H1 (cell line): ENCODE measurements around the gene ANAPC15. TPM values are rescaled to one million over a fixed set of nuclear protein-coding genes. Genes with fewer than 3 reads are reported as not detected.
"Not testable (repeated sequence)": the region's sequence is repeated elsewhere in the genome, so short reads cannot be mapped to it uniquely, and the experiment has no call there.

Source experiments
- CTCF ChIA-PET: fragments of 300-600 bp; sonication (Branson Sonifier 250); formaldehyde crosslinking; loops from one replicate; lab custom pipeline; 2021; ENCODE audit not compliant: partially characterized antibody; lab: Charles Lee
- POLR2A ChIA-PET: fragments of 300-600 bp; sonication (Branson Sonifier 250); formaldehyde crosslinking; loops from one replicate; lab custom pipeline; 2021; ENCODE audit warnings: inconsistent platforms; ENCODE audit not compliant: partially characterized antibody; lab: Charles Lee
- DNase-seq, 2 experiments: peaks; one replicate each; pipeline versions ENCODE4 v3.0.0 to v3.0.0-alpha.2; 2010 to 2022; ENCODE audit warnings: low spot score in 2 of 2, low read depth in 1 of 2, mixed read lengths in 1 of 2
- FAIRE-seq: peaks from 2 replicates; lab custom pipeline; 2011; peaks lifted over from hg19 to GRCh38; lab: Jason Lieb, UNC
- H2AFZ ChIP-seq: 2 replicates; pipeline ENCODE4 v1.8.1; 2012; ENCODE audit warnings: low read length, inconsistent platforms
- H2AK5ac ChIP-seq: 2 replicates; pipeline ENCODE4 v1.6.1; 2013; ENCODE audit warnings: low read depth, low read length
- H2BK120ac ChIP-seq: replicated peaks from 2 replicates; pipeline ENCODE3; 2013; ENCODE audit warnings: low read depth, low read length, inconsistent platforms
- H2BK12ac ChIP-seq: 2 replicates; pipeline ENCODE4 v1.6.1; 2013; ENCODE audit warnings: low read depth, low read length
- H2BK15ac ChIP-seq: 2 replicates; pipeline ENCODE4 v1.6.1; 2013; ENCODE audit warnings: low read length
- H2BK20ac ChIP-seq: 2 replicates; pipeline ENCODE4 v1.6.1; 2013; ENCODE audit warnings: low read length
- H2BK5ac ChIP-seq: 2 replicates; pipeline ENCODE4 v1.6.1; 2013; ENCODE audit warnings: low read depth, low read length
- H3K14ac ChIP-seq: 2 replicates; pipeline ENCODE4 v1.6.1; 2013; ENCODE audit warnings: inconsistent platforms; ENCODE audit not compliant: insufficient read length
- H3K18ac ChIP-seq: 2 replicates; pipeline ENCODE4 v1.6.1; 2013; ENCODE audit warnings: low read length; ENCODE audit errors: extremely low read depth
- H3K23ac ChIP-seq: 2 replicates; pipeline ENCODE4 v1.6.1; 2013; ENCODE audit warnings: inconsistent platforms; ENCODE audit not compliant: insufficient read length
- H3K23me2 ChIP-seq: 2 replicates; pipeline ENCODE4 v1.6.1; 2013; ENCODE audit warnings: low read depth, low read length
- H3K27ac ChIP-seq: 2 replicates; pipeline ENCODE4 v1.6.1; 2011; ENCODE audit warnings: low read depth, low read length, inconsistent platforms
- H3K27me3 ChIP-seq, 4 experiments: replicated peaks in 1 of 4; 1 replicate in 1 of 4; 2 replicates in 3 of 4; pipeline versions ENCODE4 v1.6.1 to v1.8.1; 2011 to 2013; ENCODE audit warnings: low read length in 3 of 4, mild to moderate bottlenecking in 3 of 4, inconsistent platforms in 2 of 4, mixed read lengths in 2 of 4, moderate library complexity in 1 of 4; ENCODE audit not compliant: control insufficient read depth in 3 of 4, insufficient read depth in 3 of 4; ENCODE audit errors: extremely low read depth in 1 of 4
- H3K36me3 ChIP-seq, 4 experiments: 2 replicates each; pipeline versions ENCODE4 v1.6.1 to v1.8.1; 2011 to 2013; ENCODE audit warnings: mild to moderate bottlenecking in 4 of 4, low read length in 3 of 4, moderate library complexity in 2 of 4, control low read depth in 1 of 4, inconsistent platforms in 1 of 4; ENCODE audit not compliant: insufficient read depth in 4 of 4, control insufficient read depth in 2 of 4
- H3K4ac ChIP-seq: replicated peaks from 2 replicates; pipeline ENCODE3; 2013; ENCODE audit warnings: low read length, low read depth, mixed read lengths, inconsistent platforms; ENCODE audit not compliant: insufficient read length
- H3K4me1 ChIP-seq, 4 experiments: replicated peaks in 1 of 4; 1 replicate in 1 of 4; 2 replicates in 3 of 4; pipeline versions ENCODE4 v1.6.1 to v1.8.1; 2011 to 2013; ENCODE audit warnings: low read length in 3 of 4, inconsistent platforms in 2 of 4, mixed read lengths in 1 of 4; ENCODE audit not compliant: insufficient read depth in 4 of 4, control insufficient read depth in 3 of 4
- H3K4me2 ChIP-seq, 2 experiments: 2 replicates each; pipeline versions ENCODE4 v1.6.1 to v1.8.1; 2011 to 2013; ENCODE audit warnings: low read depth in 2 of 2, low read length in 2 of 2, control low read depth in 1 of 2, inconsistent platforms in 1 of 2, mild to moderate bottlenecking in 1 of 2; ENCODE audit not compliant: insufficient read depth in 1 of 2
- H3K4me3 ChIP-seq, 4 experiments: fragments of 200-600, 300-600 bp in 1 of 4; sonication (generic), shearing (Covaris generic), sonication (Bioruptor Twin) in 1 of 4; 2 replicates each; pipeline versions ENCODE4 v1.5.1 to v1.8.1; 2011 to 2016; ENCODE audit warnings: low read length in 4 of 4, low read depth in 3 of 4, control low read depth in 2 of 4, inconsistent platforms in 2 of 4, mild to moderate bottlenecking in 2 of 4, mixed read lengths in 1 of 4, moderate library complexity in 1 of 4; ENCODE audit not compliant: insufficient read depth in 2 of 4; ENCODE audit errors: extremely low read depth in 1 of 4
- H3K56ac ChIP-seq: replicated peaks from 2 replicates; pipeline ENCODE3; 2013; ENCODE audit warnings: low read depth, mild to moderate bottlenecking, mixed read lengths, low read length, inconsistent platforms; ENCODE audit not compliant: insufficient read length
- H3K79me1 ChIP-seq: 2 replicates; pipeline ENCODE4 v1.6.1; 2013; ENCODE audit warnings: low read depth, low read length, control low read depth
- H3K79me2 ChIP-seq, 2 experiments: 2 replicates each; pipeline versions ENCODE4 v1.6.1 to v1.8.1; 2012 to 2013; ENCODE audit warnings: low read length in 2 of 2, mild to moderate bottlenecking in 2 of 2, inconsistent platforms in 1 of 2; ENCODE audit not compliant: insufficient read depth in 2 of 2, control insufficient read depth in 1 of 2
- H3K9ac ChIP-seq, 4 experiments: replicated peaks in 1 of 4; 1 replicate in 1 of 4; 2 replicates in 3 of 4; pipeline versions ENCODE4 v1.6.1 to v1.8.1; 2011 to 2013; ENCODE audit warnings: low read depth in 3 of 4, low read length in 3 of 4, control low read depth in 2 of 4, mild to moderate bottlenecking in 2 of 4, moderate library complexity in 2 of 4, inconsistent platforms in 1 of 4; ENCODE audit errors: extremely low read depth in 1 of 4
- H3K9me3 ChIP-seq, 2 experiments: 2 replicates each; pipeline versions ENCODE4 v1.6.1 to v1.8.1; 2012 to 2013; ENCODE audit warnings: mild to moderate bottlenecking in 2 of 2, moderate library complexity in 2 of 2, control low read depth in 1 of 2, inconsistent platforms in 1 of 2, low read depth in 1 of 2, low read length in 1 of 2, mixed read lengths in 1 of 2; ENCODE audit not compliant: insufficient read depth in 2 of 2
- H4K20me1 ChIP-seq, 2 experiments: replicated peaks in 1 of 2; 2 replicates each; pipeline versions ENCODE3 to v1.8.1; 2011 to 2013; ENCODE audit warnings: inconsistent platforms in 2 of 2, low read length in 2 of 2, mild to moderate bottlenecking in 1 of 2; ENCODE audit not compliant: insufficient read depth in 2 of 2, control insufficient read depth in 1 of 2
- H4K5ac ChIP-seq: 2 replicates; pipeline ENCODE4 v1.6.1; 2013; ENCODE audit warnings: low read length, low read depth, mixed read lengths, inconsistent platforms; ENCODE audit not compliant: insufficient read length
- H4K8ac ChIP-seq: 2 replicates; pipeline ENCODE4 v1.8.0; 2013; ENCODE audit warnings: mild to moderate bottlenecking, moderate library complexity, low read length, inconsistent platforms; ENCODE audit not compliant: insufficient read depth; ENCODE audit errors: extremely low read depth
- H4K91ac ChIP-seq: replicated peaks from 2 replicates; pipeline ENCODE3; 2013; ENCODE audit warnings: low read length, mixed read lengths, inconsistent platforms; ENCODE audit not compliant: insufficient read length
- KDM4A ChIP-seq: IDR thresholded peaks from one replicate; pipeline ENCODE4 v1.7.1; 2012; ENCODE audit warnings: low read depth, mild to moderate bottlenecking, moderate library complexity, low read length, inconsistent platforms; ENCODE audit not compliant: severe bottlenecking
- WGBS, 2 experiments: shearing (Covaris generic) in 1 of 2; methylation state at CpG; one replicate each; pipeline versions ENCODE4 v1.1.6 to v1.1.7; 2013 to 2015; ENCODE audit warnings: low lambda C conversion rate in 2 of 2, mixed read lengths in 2 of 2, inconsistent platforms in 1 of 2, low coverage in 1 of 2, missing lambda C conversion rate in 1 of 2; ENCODE audit not compliant: insufficient replicate concordance in 2 of 2, insufficient coverage in 1 of 2, insufficient read length in 1 of 2; ENCODE audit errors: extremely low coverage in 1 of 2, missing lambda C conversion rate in 1 of 2; 5-methylcytosine and 5-hydroxymethylcytosine counted together
- polyA plus RNA-seq, 7 experiments: library from polyadenylated mRNA; depleted of rRNA in 3 of 7; stranded (reverse) in 5 of 7; unstranded in 2 of 7; fragments of >200 nt in 5 of 7; fragments of 200-250 nt in 2 of 7; gene quantifications; 1 replicate in 5 of 7; 2 replicates in 1 of 7; 4 replicates in 1 of 7; pipeline versions ENCODE4 v1.2.1 to v1.2.3, GENCODE V29; 2011 to 2013; ENCODE audit warnings: missing spikeins in 2 of 7, mixed read lengths in 2 of 7
- total RNA-seq: library from RNA; stranded (reverse); fragmentation: NEBNext Ultra II Directional; extraction: Animal tissue kit (Norgen Biotek cat#: 25700); gene quantifications from 2 replicates; pipeline ENCODE4 v1.2.1, GENCODE V29; 2021

The ANAPC15 gene
- total and polyA plus RNA-seq, 2 of the 8 experiments (the other 6 are each of a cell fraction or from before 2014, with no cell fraction given), result 66.2 to 74.9 TPM

DNA sequence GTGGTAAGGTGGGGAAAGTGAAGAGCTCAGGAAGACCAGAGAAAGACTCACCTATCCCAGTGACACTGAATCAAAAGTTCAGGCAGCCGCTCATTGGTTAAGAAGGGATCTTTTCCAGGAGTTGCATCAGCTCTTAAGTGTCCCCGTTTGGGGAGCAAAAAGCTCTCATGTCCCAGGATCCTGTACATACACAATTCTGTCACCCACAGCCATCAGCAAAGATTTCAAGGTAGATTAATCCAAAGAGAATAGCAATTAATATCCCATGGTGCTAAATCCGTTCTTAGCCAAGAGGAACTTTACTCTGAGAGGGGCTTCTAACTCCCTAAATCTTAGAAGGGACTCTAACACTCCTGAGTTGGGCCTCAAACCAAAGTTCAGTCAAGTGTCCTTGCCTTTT is 42.3 kb upstream of the ANAPC15 start:
- H3K23ac ChIP-seq, result no peak overlapping the region
- H3K23me2 ChIP-seq, result no peaks in the 10 kb centered on the region; the same call in 1 of the 2 replicates
- no peaks in the 10 kb centered on the region for H4K20me1 ChIP-seq
- no peak overlapping the region for H2BK120ac ChIP-seq
- no peak overlapping the region for H2AK5ac ChIP-seq
- CTCF ChIA-PET, result interaction anchor here (0.6 to 10.4 kb wide), 7 partner anchors 11 to 343 kb away, joined by 3 to 71 read pairs (median 3); no protein-coding TSS in a partner anchor
- no peak overlapping the region for H3K56ac ChIP-seq
- no peaks in the 10 kb centered on the region for H3K79me2 ChIP-seq
- no peak overlapping the region for H3K4ac ChIP-seq
- no peak overlapping the region for H2BK20ac ChIP-seq
- no peak overlapping the region for H3K9ac ChIP-seq
- H4K8ac ChIP-seq, result no peak overlapping the region
- no peak overlapping the region for H2BK5ac ChIP-seq
- H3K27me3 ChIP-seq, result no peaks in the 10 kb centered on the region
- H2BK12ac ChIP-seq, result no peak overlapping the region
- no peaks in the 10 kb centered on the region for H3K79me1 ChIP-seq
- H2BK15ac ChIP-seq, result no peak overlapping the region
- H3K27ac ChIP-seq, result no peak overlapping the region
- DNase-seq, result no peak
- H4K5ac ChIP-seq, result no peak overlapping the region
- POLR2A ChIA-PET, result interaction anchor here (0.6 kb wide), 1 partner anchor 1630 kb away, joined by 4 read pairs; no protein-coding TSS in a partner anchor
- no peak for TF ChIP-seq KDM4A
- no peak overlapping the region for H3K4me2 ChIP-seq
- no peak overlapping the region for H2AFZ ChIP-seq
- no peaks in the 10 kb centered on the region for H3K9me3 ChIP-seq
- no peak overlapping the region for H3K18ac ChIP-seq
- no peak overlapping the region for H3K14ac ChIP-seq
- H3K4me1 ChIP-seq, result no peaks in the 10 kb centered on the region
- no peak for FAIRE-seq
- 91% methylated on average over 3 of the region's 3 CpGs; no CpG with 5 or more reads in 1 of the 2 experiments for WGBS, 2 experiments
- no peak overlapping the region for H4K91ac ChIP-seq
- no peaks in the 10 kb centered on the region for H3K36me3 ChIP-seq
- no peak overlapping the region for H3K4me3 ChIP-seq

- H3K4me3 ChIP-seq, H3K4ac ChIP-seq, H2AK5ac ChIP-seq, H2BK12ac ChIP-seq, H2BK5ac ChIP-seq, DNase-seq, H4K91ac ChIP-seq, H3K36me3 ChIP-seq, H3K9me3 ChIP-seq, H4K5ac ChIP-seq, H3K4me2 ChIP-seq, H3K9ac ChIP-seq, H3K79me1 ChIP-seq, H3K27me3 ChIP-seq, H3K4me1 ChIP-seq, H3K18ac ChIP-seq, H3K14ac ChIP-seq, H2BK20ac ChIP-seq, H3K27ac ChIP-seq, H4K8ac ChIP-seq, FAIRE-seq, H2AFZ ChIP-seq, H3K56ac ChIP-seq, H3K79me2 ChIP-seq, H3K23me2 ChIP-seq, H3K23ac ChIP-seq, H4K20me1 ChIP-seq, H2BK15ac ChIP-seq, H2BK120ac ChIP-seq: not testable (repeated sequence)
- ChIA-PET CTCF (interaction anchor here (0.7 to 10.4 kb wide), 11 partner anchors 10 to 278 kb away, joined by 3 to 71 read pairs (median 3); no protein-coding TSS in a partner anchor), POLR2A (interaction anchor here (0.6 kb wide), 1 partner anchor 1629 kb away, joined by 4 read pairs; no protein-coding TSS in a partner anchor)
- WGBS, 2 experiments, result 88% methylated on average over 6 of the region's 6 CpGs; no CpG with 5 or more reads in 1 of the 2 experiments
Measured at GRCh38 chr11:72153874-72154273, 41.4 kb upstream of the ANAPC15 start.
